K562 treated with DMSO at 1 percent for 24 hours (cell line): ENCODE results near the gene TRMT1. TPM values are rescaled to one million over a fixed set of nuclear protein-coding genes. Genes with fewer than 3 reads are reported as not detected.

Source experiments
- total RNA-seq: library from RNA; unstranded; fragments of 300-600 nt; gene quantifications from 2 replicates; pipeline ENCODE4 v1.2.3, GENCODE V29; 2022; ENCODE audit warnings: low read depth; ENCODE audit not compliant: insufficient read depth

Gene TRMT1
- 34.6 and 35.4 TPM in 2 replicates for total RNA-seq

GRCh38 chr19:13116282-13117175 is at the start of gene TRMT1:
TSS of gene TRMT1 (minus strand) at chr19:13116740. CDS start at chr19:13116399, 341 bp downstream.

GRCh38 chr19:13150187-13150930 is 33.8 kb upstream of the TRMT1 start, which contains the start of the genes IER2 and STX10:
TSS of gene IER2 (plus strand) at chr19:13150411. CDS start at chr19:13153187, 2,776 bp downstream.
TSS of gene STX10 (minus strand) at chr19:13150375. CDS start at chr19:13150173, 202 bp downstream.

GRCh38 chr19:13117772-13118423 is 1.4 kb upstream of the TRMT1 start, which contains the start of gene NACC1:
TSS of gene NACC1 (plus strand) at chr19:13118264. CDS start at chr19:13135208, 16,944 bp downstream.

GRCh38 chr19:13102666-13103580 is 13.6 kb downstream of the TRMT1 start, which contains the start of gene LYL1:
TSS of gene LYL1 (minus strand) at chr19:13102858. CDS start at chr19:13101171, 1,687 bp downstream.

Other genes starting within 250 kb of the TRMT1 start
- gene DNASE2, start 235.3 kb downstream of the TRMT1 start, total RNA-seq: 157 TPM in 2 replicates
- gene KLF1, start 229.5 kb downstream of the TRMT1 start, total RNA-seq: 33.8 and 46.8 TPM in 2 replicates
- 17.5 and 23.0 TPM in 2 replicates for gene GCDH, start 225.6 kb downstream of the TRMT1 start, total RNA-seq
- 2.3 and 5.5 TPM in 2 replicates for gene SYCE2, start 197.4 kb downstream of the TRMT1 start, total RNA-seq
- 148 and 157 TPM in 2 replicates for gene FARSA, start 183.0 kb downstream of the TRMT1 start, total RNA-seq
- gene CALR, start 178.1 kb downstream of the TRMT1 start, total RNA-seq: 582 and 601 TPM in 2 replicates
- gene RAD23A, start 170.9 kb downstream of the TRMT1 start, total RNA-seq: 158 and 166 TPM in 2 replicates
- 44.0 and 48.0 TPM in 2 replicates for gene GADD45GIP1, start 159.5 kb downstream of the TRMT1 start, total RNA-seq
- gene DAND5, start 147.2 kb downstream of the TRMT1 start, total RNA-seq: 0.14 TPM in 1 of 2 replicates, not detected in the other
- gene NFIX, start 121.3 kb downstream of the TRMT1 start, total RNA-seq: 10.2 and 12.0 TPM in 2 replicates
- gene LYL1, start 13.9 kb downstream of the TRMT1 start, total RNA-seq: 418 and 505 TPM in 2 replicates
- gene NACC1, start 1.5 kb upstream of the TRMT1 start, total RNA-seq: 59.9 and 65.7 TPM in 2 replicates
- gene STX10, start 33.6 kb upstream of the TRMT1 start, total RNA-seq: 109 and 110 TPM in 2 replicates
- gene IER2, start 33.7 kb upstream of the TRMT1 start, total RNA-seq: 248 and 282 TPM in 2 replicates